HCT116 (cell line): Measurements from ENCODE around the gene DOCK9. TPM values are rescaled to one million over a fixed set of nuclear protein-coding genes. Genes with fewer than 3 reads are reported as not detected.

ENCODE experiments used
- ATAC-seq: fragments of 200-7000 bp; cut with Tn5 transposase; 2 replicates; pipeline ENCODE4 v1.9.1; 2020; ENCODE audit warnings: mild to moderate bottlenecking, moderate library complexity
- BruUV-seq: library from RNA; stranded (reverse); fragments of 400-500 nt; replicated peaks from 2 replicates; lab custom pipeline; 2021; lab: Mats Ljungman, UMichigan
- CTCF ChIA-PET: fragments of 300-600 bp; sonication (Branson Sonifier 250); formaldehyde crosslinking; loops from one replicate; lab custom pipeline; 2021; ENCODE audit warnings: antibody characterized with exemption; lab: Charles Lee
- POLR2A ChIA-PET: fragments of 300-600, 350-600 bp; sonication (Branson Sonifier 250); formaldehyde crosslinking; loops from one replicate; lab custom pipeline; 2021; ENCODE audit warnings: antibody characterized with exemption; lab: Charles Lee
- RAD21 ChIA-PET, 2 experiments: fragments of 300-600 bp; sonication (Branson Sonifier 250); formaldehyde crosslinking; loops; one replicate each; lab custom pipeline; 2023; ENCODE audit warnings: low total read pairs in 2 of 2; ENCODE audit not compliant: uncharacterized antibody in 2 of 2, unreplicated experiment in 2 of 2, low non-redundant PET in 1 of 2; lab: Charles Lee
- DNase-seq: peaks from one replicate; pipeline ENCODE4 v3.0.0-alpha.2; 2010; ENCODE audit warnings: low read depth, low spot score
- H2AFZ ChIP-seq: fragments of 200-600 bp; shearing (Covaris generic), sonication (generic); 2 replicates; pipeline ENCODE4 v1.6.1; 2017; ENCODE audit warnings: low read depth, mixed run types, mixed read lengths, antibody characterized with exemption, low read length; ENCODE audit not compliant: poor library complexity, severe bottlenecking
- H3K27ac ChIP-seq: 2 replicates; pipeline ENCODE4 v1.5.1; 2012; ENCODE audit warnings: low read depth, low read length
- H3K27me3 ChIP-seq: fragments of 200-600 bp; sonication (generic); 2 replicates; pipeline ENCODE4 v1.6.1; 2016; ENCODE audit warnings: mixed run types, low read length, mixed read lengths; ENCODE audit not compliant: insufficient read depth
- H3K36me3 ChIP-seq, 2 experiments: fragments of 200-500 bp in 1 of 2; fragments of 200-600 bp in 1 of 2; sonication (Bioruptor generic) in 1 of 2; sonication (generic) in 1 of 2; 2 replicates each; pipeline versions ENCODE4 v1.5.1 to v1.6.1; 2014 to 2016; ENCODE audit warnings: low read length in 2 of 2, inconsistent platforms in 1 of 2, mixed read lengths in 1 of 2, mixed run types in 1 of 2; ENCODE audit not compliant: insufficient read depth in 2 of 2, control insufficient read depth in 1 of 2
- H3K4me1 ChIP-seq, 2 experiments: fragments of 200-600 bp in 1 of 2; sonication (generic) in 1 of 2; 2 replicates each; pipeline versions ENCODE4 v1.5.1 to v1.6.1; 2012 to 2017; ENCODE audit warnings: low read length in 2 of 2, inconsistent platforms in 1 of 2, mild to moderate bottlenecking in 1 of 2, mixed read lengths in 1 of 2, mixed run types in 1 of 2, moderate library complexity in 1 of 2; ENCODE audit not compliant: insufficient read depth in 2 of 2, control insufficient read depth in 1 of 2
- H3K4me2 ChIP-seq: fragments of 200-600 bp; sonication (generic); 2 replicates; pipeline ENCODE4 v1.6.1; 2017; ENCODE audit warnings: mixed run types, low read length, mixed read lengths
- H3K4me3 ChIP-seq, 2 experiments: fragments of 200-600 bp in 1 of 2; sonication (generic) in 1 of 2; replicated peaks in 1 of 2; 2 replicates each; pipeline ENCODE4 v1.5.1; 2011 to 2016; ENCODE audit warnings: low read length in 2 of 2, control low read depth in 1 of 2, low read depth in 1 of 2, mild to moderate bottlenecking in 1 of 2, mixed read lengths in 1 of 2, mixed run types in 1 of 2
- H3K79me2 ChIP-seq: fragments of 200-600 bp; sonication (generic); 2 replicates; pipeline ENCODE4 v1.6.1; 2017; ENCODE audit warnings: mild to moderate bottlenecking, mixed run types, low read length, moderate library complexity, mixed read lengths; ENCODE audit not compliant: insufficient read depth
- H3K9ac ChIP-seq: fragments of 200-600 bp; sonication (generic); 2 replicates; pipeline ENCODE4 v1.6.1; 2016; ENCODE audit warnings: low read length, mixed read lengths
- H3K9me2 ChIP-seq: fragments of 200-600 bp; sonication (generic), shearing (Covaris generic); 2 replicates; pipeline ENCODE4 v1.6.1; 2017; ENCODE audit warnings: mixed run types, mild to moderate bottlenecking, moderate library complexity; ENCODE audit not compliant: insufficient read depth
- H3K9me3 ChIP-seq, 2 experiments: fragments of 200-500 bp in 1 of 2; fragments of 200-600 bp in 1 of 2; sonication (Bioruptor generic) in 1 of 2; sonication (generic) in 1 of 2; 2 replicates each; pipeline ENCODE4 v1.6.1; 2014 to 2017; ENCODE audit warnings: low read length in 2 of 2, mixed read lengths in 2 of 2, inconsistent platforms in 1 of 2, low read depth in 1 of 2, mild to moderate bottlenecking in 1 of 2, mixed run types in 1 of 2, moderate library complexity in 1 of 2; ENCODE audit not compliant: control insufficient read depth in 1 of 2, insufficient read depth in 1 of 2
- H4K20me1 ChIP-seq: fragments of 200-600 bp; sonication (generic), shearing (Covaris generic); 2 replicates; pipeline ENCODE4 v1.6.1; 2017; ENCODE audit warnings: mixed run types, mild to moderate bottlenecking, moderate library complexity; ENCODE audit not compliant: insufficient read depth
- CBX3 ChIP-seq: IDR thresholded peaks from 2 replicates; pipeline ENCODE4 v1.6.1; 2012; ENCODE audit warnings: low read depth
- CEBPB ChIP-seq: IDR thresholded peaks from 2 replicates; pipeline ENCODE4 v1.6.1; 2012; ENCODE audit warnings: low read depth
- EGR1 ChIP-seq: IDR thresholded peaks from 2 replicates; pipeline ENCODE4 v1.6.1; 2012; ENCODE audit warnings: low read depth
- ELF1 ChIP-seq: IDR thresholded peaks from 2 replicates; pipeline ENCODE4 v1.6.1; 2012; ENCODE audit warnings: low read depth, borderline replicate concordance
- EZH2 ChIP-seq: fragments of 200-600 bp; sonication (generic); IDR thresholded peaks from 2 replicates; pipeline ENCODE4 v1.6.1; 2017; ENCODE audit warnings: antibody characterized with exemption, mixed run types
- EZH2phosphoT487 ChIP-seq: fragments of 200-600 bp; IDR thresholded peaks from 2 replicates; pipeline ENCODE4 v1.6.1; 2018; ENCODE audit warnings: antibody characterized with exemption, borderline replicate concordance
- FOSL1 ChIP-seq: IDR thresholded peaks from 2 replicates; pipeline ENCODE4 v1.6.1; 2012; ENCODE audit warnings: low read depth
- POLR2A ChIP-seq: IDR thresholded peaks from 2 replicates; pipeline ENCODE4 v1.7.0; 2011; ENCODE audit warnings: borderline replicate concordance; ENCODE audit not compliant: insufficient read depth, insufficient read length; ENCODE audit errors: extremely low read depth
- POLR2AphosphoS5 ChIP-seq: IDR thresholded peaks from 2 replicates; pipeline ENCODE4 v1.6.1; 2011; ENCODE audit warnings: mild to moderate bottlenecking, low read depth, low read length, moderate library complexity
- RAD21 ChIP-seq: IDR thresholded peaks from 2 replicates; pipeline ENCODE4 v1.6.1; 2012; ENCODE audit warnings: low read depth, mild to moderate bottlenecking
- SIN3A ChIP-seq: IDR thresholded peaks from 2 replicates; pipeline ENCODE4 v1.6.1; 2012; ENCODE audit warnings: low read depth
- SP1 ChIP-seq: IDR thresholded peaks from 2 replicates; pipeline ENCODE4 v1.6.1; 2012; ENCODE audit warnings: low read depth
- SRF ChIP-seq: IDR thresholded peaks from 2 replicates; pipeline ENCODE4 v1.6.1; 2012; ENCODE audit warnings: low read depth
- TCF7L2 ChIP-seq: IDR thresholded peaks from 2 replicates; pipeline ENCODE4 v1.7.0; 2011; ENCODE audit warnings: borderline replicate concordance, inconsistent platforms; ENCODE audit not compliant: insufficient read depth, insufficient read length; ENCODE audit errors: extremely low read depth
- ZFX ChIP-seq: fragments of 450-650 bp; IDR thresholded peaks from 2 replicates; pipeline ENCODE4 v1.6.1; 2017
- ZNF274 ChIP-seq: fragments of 200-500 bp; sonication (Bioruptor generic); IDR thresholded peaks from 2 replicates; pipeline ENCODE4 v1.6.1; 2014; ENCODE audit warnings: mild to moderate bottlenecking, low read depth, low read length, inconsistent platforms
- intact Hi-C: fragments of 100-400 bp; cut with micrococcal nuclease; formaldehyde crosslinking; loops from 2 replicates; pipeline ENCODE4 v1.10.0; 2022
- total RNA-seq: library from RNA; stranded (reverse); gene quantifications from one replicate; pipeline ENCODE4 v1.2.1, GENCODE V29; 2021; ENCODE audit not compliant: unreplicated experiment
- TF ChIP-seq, protein P1 (sequence below): IDR thresholded peaks from 2 replicates; pipeline ENCODE4 v1.6.1; 2012; ENCODE audit warnings: low read depth
- TF ChIP-seq, protein P2 (sequence below): IDR thresholded peaks from 2 replicates; pipeline ENCODE4 v1.6.1; 2011; ENCODE audit warnings: mild to moderate bottlenecking, low read length, moderate library complexity; ENCODE audit not compliant: insufficient replicate concordance; ENCODE audit errors: extremely low read depth
- TF ChIP-seq, protein P3 (sequence below): IDR thresholded peaks from 2 replicates; pipeline ENCODE4 v1.6.1; 2012

DOCK9 gene
- total RNA-seq, 1 experiment from 2014 or later: 58.8 TPM

DNA sequence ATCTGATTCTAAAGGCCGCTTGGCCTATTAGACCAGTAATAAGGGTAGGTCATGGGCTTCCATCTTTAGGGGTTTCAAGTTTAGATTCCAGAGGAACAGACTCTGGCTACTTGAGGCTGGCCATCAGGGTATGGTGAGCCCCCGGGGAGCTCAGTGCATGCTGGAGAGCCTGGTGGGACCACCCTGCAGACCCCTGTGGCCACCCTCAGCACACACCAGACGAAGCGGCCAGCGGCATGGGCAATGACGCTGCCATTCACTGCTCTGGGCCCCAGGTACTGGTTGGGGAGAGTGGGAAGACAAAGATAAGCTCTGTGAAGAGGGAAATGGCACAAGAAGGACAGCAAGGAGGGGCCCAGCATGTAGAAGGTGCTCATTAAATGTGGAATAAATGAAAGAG is 126.6 kb downstream of the DOCK9 start:
- no peaks in the 10 kb centered on the region for H3K79me2 ChIP-seq
- H3K27ac ChIP-seq: no peak overlapping the region
- H3K9me2 ChIP-seq: no peaks in the 10 kb centered on the region
- no peak overlapping the region for H3K4me3 ChIP-seq
- no peaks in the 10 kb centered on the region for H3K9me3 ChIP-seq
- H3K27me3 ChIP-seq: no peaks in the 10 kb centered on the region
- H3K4me1 ChIP-seq: no peaks in the 10 kb centered on the region
- no peak for ATAC-seq
- H3K36me3 ChIP-seq: peaks cover 3 to 8% of the 10 kb centered on the region in 2 experiments; a peak in 2 of 4 replicates
- no TSS peak for BruUV-seq
- POLR2A ChIA-PET: no interaction called here
- no peak for TF ChIP-seq ELF1
- no peak for TF ChIP-seq RAD21
- TF ChIP-seq SP1: no peak
- TF ChIP-seq SRF: no peak
- TF ChIP-seq, protein P1, sequence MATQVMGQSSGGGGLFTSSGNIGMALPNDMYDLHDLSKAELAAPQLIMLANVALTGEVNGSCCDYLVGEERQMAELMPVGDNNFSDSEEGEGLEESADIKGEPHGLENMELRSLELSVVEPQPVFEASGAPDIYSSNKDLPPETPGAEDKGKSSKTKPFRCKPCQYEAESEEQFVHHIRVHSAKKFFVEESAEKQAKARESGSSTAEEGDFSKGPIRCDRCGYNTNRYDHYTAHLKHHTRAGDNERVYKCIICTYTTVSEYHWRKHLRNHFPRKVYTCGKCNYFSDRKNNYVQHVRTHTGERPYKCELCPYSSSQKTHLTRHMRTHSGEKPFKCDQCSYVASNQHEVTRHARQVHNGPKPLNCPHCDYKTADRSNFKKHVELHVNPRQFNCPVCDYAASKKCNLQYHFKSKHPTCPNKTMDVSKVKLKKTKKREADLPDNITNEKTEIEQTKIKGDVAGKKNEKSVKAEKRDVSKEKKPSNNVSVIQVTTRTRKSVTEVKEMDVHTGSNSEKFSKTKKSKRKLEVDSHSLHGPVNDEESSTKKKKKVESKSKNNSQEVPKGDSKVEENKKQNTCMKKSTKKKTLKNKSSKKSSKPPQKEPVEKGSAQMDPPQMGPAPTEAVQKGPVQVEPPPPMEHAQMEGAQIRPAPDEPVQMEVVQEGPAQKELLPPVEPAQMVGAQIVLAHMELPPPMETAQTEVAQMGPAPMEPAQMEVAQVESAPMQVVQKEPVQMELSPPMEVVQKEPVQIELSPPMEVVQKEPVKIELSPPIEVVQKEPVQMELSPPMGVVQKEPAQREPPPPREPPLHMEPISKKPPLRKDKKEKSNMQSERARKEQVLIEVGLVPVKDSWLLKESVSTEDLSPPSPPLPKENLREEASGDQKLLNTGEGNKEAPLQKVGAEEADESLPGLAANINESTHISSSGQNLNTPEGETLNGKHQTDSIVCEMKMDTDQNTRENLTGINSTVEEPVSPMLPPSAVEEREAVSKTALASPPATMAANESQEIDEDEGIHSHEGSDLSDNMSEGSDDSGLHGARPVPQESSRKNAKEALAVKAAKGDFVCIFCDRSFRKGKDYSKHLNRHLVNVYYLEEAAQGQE: no peak
- no peak for TF ChIP-seq ZNF274
- no peak for TF ChIP-seq EGR1
- TF ChIP-seq POLR2AphosphoS5: no peak
- TF ChIP-seq, protein P2, sequence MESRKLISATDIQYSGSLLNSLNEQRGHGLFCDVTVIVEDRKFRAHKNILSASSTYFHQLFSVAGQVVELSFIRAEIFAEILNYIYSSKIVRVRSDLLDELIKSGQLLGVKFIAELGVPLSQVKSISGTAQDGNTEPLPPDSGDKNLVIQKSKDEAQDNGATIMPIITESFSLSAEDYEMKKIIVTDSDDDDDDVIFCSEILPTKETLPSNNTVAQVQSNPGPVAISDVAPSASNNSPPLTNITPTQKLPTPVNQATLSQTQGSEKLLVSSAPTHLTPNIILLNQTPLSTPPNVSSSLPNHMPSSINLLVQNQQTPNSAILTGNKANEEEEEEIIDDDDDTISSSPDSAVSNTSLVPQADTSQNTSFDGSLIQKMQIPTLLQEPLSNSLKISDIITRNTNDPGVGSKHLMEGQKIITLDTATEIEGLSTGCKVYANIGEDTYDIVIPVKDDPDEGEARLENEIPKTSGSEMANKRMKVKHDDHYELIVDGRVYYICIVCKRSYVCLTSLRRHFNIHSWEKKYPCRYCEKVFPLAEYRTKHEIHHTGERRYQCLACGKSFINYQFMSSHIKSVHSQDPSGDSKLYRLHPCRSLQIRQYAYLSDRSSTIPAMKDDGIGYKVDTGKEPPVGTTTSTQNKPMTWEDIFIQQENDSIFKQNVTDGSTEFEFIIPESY: no peak
- TF ChIP-seq FOSL1: no peak
- TF ChIP-seq, protein P3, sequence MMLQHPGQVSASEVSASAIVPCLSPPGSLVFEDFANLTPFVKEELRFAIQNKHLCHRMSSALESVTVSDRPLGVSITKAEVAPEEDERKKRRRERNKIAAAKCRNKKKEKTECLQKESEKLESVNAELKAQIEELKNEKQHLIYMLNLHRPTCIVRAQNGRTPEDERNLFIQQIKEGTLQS: no peak
- no peak for TF ChIP-seq TCF7L2
- no peak for TF ChIP-seq CBX3
- no peak for TF ChIP-seq ZFX
- no peak for TF ChIP-seq EZH2phosphoT487
- no peak for TF ChIP-seq SIN3A
- no peak for TF ChIP-seq CEBPB
- no peak for TF ChIP-seq EZH2
- TF ChIP-seq POLR2A: no peak
- TF ChIP-seq, all 23 proteins: peak for 0
- Histone ChIP-seq H2AFZ (no peak overlapping the region), H3K9ac (no peak overlapping the region), H4K20me1 (no peaks in the 10 kb centered on the region), H3K4me2 (no peak overlapping the region)
- CTCF ChIA-PET: interaction anchor here (2.1 kb wide), 1 partner anchor 12 kb away, joined by 9 read pairs; no protein-coding TSS in a partner anchor
- intact Hi-C loops: no loop called here
- DNase-seq: no peak
- RAD21 ChIA-PET: no interaction called here
